ENCODE results near the gene TRHDE.
"Not testable (repeated sequence)": the region's sequence is repeated elsewhere in the genome, so short reads cannot be mapped to it uniquely, and the experiment has no call there.

TRHDE gene

DNA sequence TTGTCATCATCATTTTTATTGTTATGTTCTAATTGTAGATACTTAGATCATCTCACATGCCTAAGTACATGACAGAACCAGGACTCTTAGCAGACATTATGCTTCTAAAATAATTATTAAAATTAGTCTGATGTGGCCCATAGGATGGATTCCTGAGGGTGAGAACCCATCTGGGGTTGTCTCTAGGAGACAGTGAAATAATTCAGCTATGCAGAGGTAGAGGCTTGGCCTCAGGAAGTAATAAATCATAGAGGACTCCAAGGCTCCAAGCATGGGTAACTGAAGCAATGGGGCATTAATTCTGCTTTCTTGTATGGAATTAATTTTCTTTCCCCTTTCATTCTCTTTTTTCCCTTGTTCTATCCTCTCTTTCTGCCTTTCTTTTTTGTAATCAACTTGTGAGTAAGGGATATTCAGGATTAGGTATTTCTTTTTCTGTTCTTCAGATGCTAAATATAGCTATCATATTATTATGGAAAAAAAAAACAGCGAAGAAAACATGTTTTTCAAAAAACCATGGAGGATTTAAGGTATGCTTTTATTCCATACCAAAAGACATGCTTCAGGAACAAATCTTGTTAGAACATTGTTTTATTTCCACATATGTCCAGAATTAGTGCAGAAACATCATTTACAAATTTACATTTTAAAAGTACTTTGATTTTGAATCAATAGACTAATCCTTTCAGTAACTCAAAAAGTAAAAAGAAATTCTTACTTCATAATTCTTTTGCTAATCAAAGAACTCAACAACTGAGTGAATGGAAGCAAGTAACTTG is 263.2 kb downstream of the TRHDE start:
- FAIRE-seq: no peak

DNA sequence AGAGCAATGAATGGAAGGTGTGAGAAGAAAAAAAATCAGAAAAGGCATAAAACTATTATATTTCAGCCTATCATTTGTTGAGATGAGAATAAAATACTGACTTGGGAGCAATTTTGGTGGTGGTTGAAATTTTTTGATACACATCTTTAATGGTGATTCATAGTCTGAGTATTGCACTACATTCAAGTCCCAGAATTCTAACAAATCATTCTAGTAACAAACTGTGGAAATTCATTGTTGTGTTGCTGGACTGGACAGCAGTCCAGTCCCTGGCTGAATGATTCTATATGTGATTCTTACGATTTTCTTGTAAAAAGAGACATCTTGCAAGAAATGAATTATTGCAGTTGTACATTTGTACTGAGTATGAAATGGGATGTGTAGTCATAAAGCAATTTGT is 268.6 kb downstream of the TRHDE start:
- FAIRE-seq: no peak

DNA sequence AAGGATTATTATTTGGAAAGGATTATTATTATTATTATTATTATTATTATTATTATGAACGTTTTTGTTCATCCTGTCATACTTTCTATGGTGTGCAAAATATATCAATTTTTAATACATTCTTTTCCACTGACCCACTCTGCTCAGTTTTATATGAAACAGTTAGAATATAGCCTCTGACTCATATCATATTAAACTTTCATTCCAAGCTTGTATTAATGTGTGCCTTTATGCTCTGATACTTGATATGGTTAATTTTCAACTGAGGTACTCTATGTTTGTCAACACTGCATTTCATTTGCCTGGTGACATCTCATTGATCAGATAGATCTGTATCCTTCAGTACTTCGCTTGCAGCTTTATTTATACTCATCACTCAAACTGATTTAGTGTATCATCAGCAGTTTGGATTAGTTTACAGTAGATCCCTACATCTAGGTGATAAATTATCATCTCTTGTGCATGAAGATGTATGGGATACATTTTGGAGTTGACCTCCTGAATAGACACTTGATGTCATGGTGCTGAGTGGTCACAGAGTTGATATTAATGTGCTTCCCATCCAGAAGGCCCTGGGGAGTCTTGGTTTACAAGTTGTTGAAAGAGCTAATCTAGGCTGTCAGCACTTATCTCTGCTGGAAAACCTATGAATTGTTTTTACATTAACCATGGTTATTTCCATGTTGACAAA is 271.8 kb downstream of the TRHDE start:
- FAIRE-seq: no peak

DNA sequence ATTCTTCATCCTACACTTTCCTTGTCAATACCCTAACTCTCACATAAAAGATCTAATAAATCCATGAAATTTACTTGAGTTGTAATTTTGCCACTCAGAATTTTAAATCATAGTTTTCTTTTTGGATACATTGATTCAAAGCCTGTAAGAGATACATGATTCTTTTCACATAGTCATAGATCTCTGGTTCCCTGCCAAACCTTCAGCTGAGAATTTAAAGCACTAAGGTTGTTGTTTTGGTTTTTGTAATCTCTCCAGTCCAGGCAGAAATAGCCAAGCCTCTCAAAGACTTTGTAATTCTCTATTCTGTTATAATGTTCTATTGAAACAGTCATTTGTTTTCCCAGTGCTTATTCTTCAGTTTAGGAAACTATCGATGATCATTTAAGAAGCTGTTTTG is 273.9 kb downstream of the TRHDE start:
- FAIRE-seq: no peak

DNA sequence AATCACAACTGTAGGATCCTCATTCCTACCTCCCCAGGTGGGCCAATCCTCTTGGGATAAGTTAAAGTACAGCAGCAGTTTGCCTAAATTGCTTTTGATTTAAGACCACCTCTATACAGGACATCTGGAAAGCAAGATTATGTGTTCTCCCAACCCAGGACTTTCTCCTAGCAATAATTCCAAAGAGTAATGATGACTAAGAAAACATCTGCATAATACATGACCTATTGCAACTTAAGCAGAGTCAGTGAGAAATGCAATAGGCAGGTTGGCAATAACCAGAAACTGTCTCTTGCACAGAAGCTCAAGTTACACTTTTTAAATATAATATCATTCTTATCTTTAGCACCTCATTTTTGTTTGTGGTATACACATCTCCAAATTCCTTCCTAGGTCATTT is 275.4 kb downstream of the TRHDE start:
- FAIRE-seq: no peak

DNA sequence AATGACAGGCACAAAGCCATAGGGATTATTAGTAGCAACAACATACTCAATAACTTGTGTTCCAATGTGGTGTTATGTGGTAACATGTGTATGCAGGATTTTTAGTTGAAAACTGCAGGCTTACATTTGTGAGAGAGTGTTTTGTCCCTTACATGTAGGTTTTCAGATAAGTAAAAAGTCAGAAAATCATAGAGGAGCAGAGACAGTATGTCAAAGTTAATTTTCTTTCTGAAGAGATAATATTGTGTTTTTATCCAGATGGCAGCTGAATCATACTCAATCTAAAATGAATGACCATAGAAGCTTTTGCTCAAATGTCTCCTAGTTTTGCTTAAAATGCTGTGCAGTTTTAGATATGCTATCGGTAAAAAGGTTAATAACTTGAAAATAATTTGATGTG is 277.0 kb downstream of the TRHDE start:
- no peak for FAIRE-seq

DNA sequence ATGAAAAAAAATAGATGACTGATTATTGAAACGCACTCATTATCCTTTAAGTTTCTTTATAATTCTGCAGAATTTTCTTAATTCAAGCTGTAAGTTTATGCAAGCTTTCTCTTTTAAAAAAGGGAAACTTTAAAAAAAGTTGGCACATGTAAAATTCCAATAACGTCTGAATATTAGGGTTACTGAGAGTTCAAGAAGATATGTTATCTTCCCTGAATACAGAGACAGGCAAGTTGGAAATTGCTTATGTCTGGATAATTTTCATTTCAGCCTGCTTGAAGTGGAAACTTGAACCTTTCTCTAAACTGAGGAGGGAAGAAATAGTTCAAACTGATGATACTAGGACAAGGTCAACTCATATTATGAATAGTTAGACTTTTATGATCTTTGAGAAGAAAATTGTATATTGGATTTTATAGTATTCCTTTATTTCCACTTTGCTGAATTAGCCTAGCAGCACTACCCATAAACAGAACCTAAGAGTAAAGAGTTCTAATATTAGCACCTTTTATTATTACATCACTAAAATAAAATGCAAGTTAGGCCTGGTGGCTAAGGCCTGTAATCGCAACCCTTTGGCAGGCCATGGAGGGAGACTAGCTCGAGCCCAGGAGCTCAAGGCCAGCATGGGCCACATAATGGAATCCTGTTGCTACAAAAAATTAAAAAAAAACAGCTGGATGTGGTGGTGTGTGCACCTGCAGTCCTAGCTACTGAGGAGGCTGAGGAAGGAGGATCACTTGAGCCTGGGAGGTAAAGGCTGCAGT is 288.0 kb downstream of the TRHDE start:
- FAIRE-seq: no peak

DNA sequence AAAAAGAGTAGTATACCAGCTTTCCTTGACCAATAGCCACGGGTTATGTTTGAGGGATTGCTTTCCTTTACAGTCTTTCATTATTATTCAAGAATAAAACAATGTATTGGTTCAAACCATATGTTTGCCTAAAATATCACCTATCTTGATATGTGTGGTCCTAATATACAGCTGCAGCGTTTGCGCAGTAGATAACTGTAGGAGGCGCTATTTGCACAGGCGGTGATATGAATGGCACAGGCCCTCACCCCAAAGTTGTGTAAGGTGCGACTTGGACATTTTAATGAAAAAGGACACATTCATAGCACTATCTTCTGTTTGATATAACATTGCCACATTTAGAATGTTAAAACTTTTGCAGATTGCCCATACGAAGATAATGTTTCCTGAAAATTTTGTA is 298.4 kb downstream of the TRHDE start:
- FAIRE-seq: no peak

DNA sequence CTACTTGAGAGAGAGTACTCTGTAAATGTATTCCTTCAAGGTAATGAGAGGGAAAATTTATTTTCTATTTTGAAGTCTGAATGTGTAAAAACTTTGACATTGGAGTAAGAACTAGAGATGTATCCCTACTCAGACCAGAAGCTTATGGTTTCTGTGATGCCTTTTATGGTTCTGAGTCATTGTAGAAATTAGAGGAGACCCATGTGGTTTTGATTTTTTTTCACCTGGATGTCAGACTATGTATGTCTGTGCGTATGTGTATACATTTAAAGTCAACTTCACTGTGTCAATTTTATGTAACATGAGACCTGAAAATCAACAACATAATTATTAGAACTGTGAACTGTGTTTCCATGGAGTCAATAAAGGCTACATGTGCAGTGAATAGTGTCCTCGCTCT is 302.0 kb downstream of the TRHDE start:
- FAIRE-seq: no peak

DNA sequence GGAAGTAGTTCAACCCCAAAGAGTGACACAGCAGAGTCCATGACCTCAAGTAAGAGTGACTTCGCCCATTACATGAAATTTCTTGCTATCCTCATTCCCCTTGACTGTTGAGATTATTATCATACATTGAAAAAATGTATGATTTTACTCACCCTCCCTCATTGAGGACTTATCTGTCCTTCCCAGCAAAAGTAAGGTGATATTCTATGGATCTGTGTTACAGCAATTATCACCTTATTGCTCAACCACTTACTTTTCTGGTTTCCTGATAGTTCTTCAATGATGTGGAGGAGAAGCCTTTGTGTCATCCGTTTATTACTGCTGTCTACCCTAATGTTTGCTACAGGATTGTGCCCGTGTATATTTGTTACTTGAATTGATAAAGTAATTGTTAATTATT is 306.2 kb downstream of the TRHDE start:
- FAIRE-seq: no peak

- no peak for FAIRE-seq
These were observed 314.3 kb downstream of the TRHDE start for GRCh38 chr12:72586456-72586855.

DNA sequence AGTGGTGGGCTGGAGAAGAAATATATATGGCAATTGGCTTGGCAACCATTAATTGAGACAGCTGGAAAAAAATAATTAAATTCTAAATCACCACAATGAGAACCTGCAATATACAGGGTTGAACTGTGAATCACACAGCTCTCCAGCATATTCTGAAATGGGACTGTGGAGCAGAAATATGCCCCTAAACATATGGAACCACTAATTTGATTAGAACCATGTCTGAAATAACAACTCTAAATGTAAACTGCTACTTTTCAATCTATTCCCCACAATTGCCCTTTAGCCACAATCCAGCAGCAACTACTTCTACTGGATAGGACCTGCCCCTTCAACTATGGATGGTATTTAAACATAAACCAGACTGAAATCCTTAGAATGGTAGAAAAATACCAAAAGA is 330.4 kb downstream of the TRHDE start:
- no peak for FAIRE-seq

DNA sequence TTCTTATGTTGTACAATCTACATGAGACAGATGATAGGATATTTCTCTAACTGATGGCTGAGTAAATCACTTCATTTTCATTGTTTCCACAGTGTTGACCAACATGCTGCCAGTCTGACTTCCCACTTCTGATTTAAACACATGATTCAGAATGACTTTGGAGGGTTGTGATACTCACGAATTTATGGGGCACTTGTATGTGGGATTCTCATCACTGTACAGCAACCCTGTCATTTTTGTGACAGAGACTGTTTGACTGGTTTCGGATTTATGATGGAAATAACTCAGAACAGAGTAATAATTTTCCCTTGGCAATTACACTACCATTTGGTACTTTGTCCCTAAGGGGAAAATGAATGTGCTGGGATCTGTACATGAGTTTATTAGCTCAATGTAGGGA is 333.8 kb downstream of the TRHDE start:
- no peak for FAIRE-seq

DNA sequence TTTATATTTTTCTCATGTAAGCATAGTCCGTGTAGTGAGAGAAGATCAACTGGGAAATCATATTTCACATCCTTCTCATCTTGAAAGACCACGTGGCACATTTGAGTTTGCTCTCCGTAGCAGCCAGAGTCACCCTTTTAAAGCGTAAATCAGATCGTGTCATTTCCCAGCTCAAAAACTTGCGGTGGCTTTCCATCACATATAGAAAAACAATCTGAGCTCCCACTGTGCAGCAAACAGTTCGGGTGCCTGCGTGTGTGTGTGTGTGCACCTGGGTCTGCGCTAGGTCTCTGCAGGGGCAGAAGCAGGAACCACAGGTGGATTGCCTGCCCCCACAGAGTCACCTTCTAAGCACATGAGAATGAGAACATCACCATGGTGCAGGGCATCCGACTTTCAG is 338.2 kb downstream of the TRHDE start:
- FAIRE-seq: no peak

DNA sequence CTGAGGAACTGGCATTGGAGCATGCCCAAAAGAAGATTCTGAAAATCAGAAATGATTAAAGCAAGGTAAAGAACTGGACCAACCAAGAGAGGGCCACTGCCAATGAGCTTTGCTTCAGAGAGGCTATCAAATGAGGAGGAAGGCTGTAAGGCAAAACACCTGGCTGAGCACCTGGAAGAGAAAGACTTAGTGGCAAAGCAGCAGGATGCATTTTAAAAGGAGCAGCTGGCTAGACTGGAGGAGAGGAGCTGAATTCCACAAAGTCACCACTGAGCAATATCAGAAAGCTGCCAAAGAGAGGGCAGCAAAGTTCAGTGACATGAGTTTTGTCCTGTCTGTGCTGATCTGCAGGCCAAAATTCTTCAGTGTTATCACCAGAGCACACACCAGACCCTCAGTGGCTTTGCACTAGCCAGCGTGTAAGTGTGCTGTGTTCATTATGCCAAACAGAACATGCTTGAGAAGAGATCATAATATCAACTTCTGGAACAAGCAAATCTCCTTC is 338.7 kb downstream of the TRHDE start:
- no peak for FAIRE-seq

- FAIRE-seq: no peak
These were observed 340.0 kb downstream of the TRHDE start for GRCh38 chr12:72612171-72612570.

- no peak for FAIRE-seq
These were observed 346.6 kb downstream of the TRHDE start for GRCh38 chr12:72618764-72619163.

DNA sequence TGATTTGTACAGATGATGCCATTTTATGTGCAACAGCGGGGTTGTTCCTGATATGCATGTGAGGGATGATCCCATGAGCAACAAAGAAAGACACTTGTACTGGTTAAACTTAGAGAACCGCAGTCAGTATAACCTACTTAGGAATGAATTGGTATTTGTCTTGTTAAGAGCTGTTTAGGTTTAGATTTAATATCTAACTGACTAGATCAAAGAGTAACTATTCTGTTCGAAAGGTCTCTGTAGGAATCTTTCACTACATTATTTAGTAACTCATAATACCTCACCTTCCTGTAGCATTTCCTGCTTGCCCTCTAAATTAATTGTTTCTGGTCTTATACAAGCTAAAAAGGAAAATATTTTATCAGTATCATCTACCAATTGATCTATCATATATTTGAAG is 350.4 kb downstream of the TRHDE start:
- FAIRE-seq: no peak

DNA sequence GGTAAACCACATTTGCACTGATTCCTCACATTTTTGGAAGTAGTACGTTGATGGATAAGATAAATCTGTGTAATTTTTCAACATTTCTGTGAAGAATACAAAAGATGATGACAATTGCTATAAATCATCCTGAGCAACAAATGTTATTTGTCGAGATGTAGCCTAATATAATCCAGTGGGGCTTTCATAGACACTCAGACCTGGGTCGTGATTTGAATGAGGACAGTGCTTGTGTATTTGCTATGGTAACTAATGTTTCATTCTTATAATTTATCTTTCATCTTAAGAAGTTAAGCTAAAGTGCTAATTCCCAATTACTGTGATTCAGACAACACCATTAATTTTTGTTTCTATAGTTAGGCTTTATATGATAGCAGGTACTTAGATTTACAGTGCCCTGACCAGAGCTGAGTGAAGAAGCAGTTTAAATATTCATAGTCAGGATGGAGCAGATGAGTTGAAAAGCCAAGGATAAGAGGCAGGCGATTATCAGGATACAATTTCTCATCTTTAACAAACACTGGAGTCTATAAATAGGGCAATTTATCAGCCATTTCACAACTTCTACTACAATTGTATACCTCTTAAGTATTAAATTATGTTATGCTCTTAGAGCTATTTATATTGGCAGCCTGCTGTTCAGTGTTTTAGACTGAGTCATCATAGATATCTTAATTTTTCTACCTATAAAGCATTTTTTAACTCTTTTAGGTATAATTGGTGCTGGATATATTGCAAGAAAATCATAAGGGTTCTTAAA is 359.9 kb downstream of the TRHDE start:
- FAIRE-seq: no peak

- no peak for FAIRE-seq
These were observed 370.5 kb downstream of the TRHDE start for GRCh38 chr12:72642706-72643105.

- no peak for FAIRE-seq
These were observed 375.0 kb downstream of the TRHDE start for GRCh38 chr12:72647139-72647538.

DNA sequence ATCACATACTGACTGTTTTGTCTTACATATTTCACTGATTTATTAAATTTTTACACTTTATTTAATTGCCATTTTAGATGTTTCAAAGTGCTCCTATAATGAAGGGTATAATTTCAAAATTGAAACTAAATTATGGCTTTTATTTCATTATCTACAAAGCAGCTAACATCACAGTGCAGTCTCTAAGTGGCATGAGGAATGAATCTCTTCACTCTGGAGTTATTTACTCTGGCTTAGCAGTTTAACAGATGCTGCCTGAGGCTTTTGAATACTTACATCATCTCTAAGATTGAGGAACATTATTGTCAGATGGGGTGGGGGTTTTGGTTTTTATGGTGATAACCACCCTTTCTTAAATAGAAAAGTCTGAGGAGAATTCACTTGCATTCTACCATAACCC is 386.4 kb downstream of the TRHDE start:
- FAIRE-seq: no peak

DNA sequence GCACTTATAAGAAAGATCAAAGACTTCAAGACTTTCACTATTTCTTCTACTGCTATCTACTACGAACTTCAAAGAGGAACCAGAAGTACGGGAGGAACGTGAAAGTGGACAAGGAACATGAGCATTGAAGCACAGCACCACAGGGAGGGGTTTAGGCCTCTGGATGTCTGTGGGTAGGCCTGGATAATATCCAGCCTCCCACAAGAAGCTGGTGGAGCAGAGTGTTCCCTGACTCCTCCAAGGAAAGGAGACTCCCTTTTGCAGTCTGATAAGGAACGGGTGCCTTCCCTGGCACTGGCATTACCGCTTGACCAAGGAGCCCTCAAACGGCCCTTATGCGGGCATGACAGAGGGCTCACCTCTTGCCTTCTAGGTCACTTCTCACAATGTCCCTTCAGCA is 388.0 kb downstream of the TRHDE start:
- not testable (repeated sequence) for FAIRE-seq
